ENCODE data around the gene RALGAPA2.

DNA sequence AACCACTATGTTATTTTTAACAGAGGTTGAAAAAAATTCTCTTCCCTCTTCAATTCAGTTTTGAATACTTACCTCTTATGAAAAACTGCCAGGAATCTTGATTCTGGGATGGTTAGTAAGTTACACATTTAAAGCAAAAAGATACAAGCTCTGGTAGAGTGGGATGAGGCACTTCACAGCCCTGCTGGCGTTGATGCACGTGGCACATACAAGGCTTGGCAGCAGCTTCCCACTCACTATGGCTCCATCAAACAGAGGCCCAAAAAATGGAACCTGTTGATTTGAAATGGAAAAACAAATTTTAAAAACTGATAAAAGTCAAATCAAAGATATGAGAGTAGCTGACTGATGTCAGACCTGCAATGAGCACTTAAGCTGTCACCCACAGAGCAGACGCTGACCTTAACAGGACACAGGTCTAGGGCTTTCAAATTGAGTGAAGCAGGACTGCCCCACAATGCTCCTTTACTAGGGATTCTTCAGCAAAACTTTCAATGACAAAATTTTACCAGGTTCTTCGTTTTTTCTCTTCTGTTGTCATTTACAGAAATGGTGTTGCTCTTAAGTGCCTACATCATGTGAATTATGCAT, 239.7 kb downstream of the RALGAPA2 start:
- TF ChIP-seq, protein P1, sequence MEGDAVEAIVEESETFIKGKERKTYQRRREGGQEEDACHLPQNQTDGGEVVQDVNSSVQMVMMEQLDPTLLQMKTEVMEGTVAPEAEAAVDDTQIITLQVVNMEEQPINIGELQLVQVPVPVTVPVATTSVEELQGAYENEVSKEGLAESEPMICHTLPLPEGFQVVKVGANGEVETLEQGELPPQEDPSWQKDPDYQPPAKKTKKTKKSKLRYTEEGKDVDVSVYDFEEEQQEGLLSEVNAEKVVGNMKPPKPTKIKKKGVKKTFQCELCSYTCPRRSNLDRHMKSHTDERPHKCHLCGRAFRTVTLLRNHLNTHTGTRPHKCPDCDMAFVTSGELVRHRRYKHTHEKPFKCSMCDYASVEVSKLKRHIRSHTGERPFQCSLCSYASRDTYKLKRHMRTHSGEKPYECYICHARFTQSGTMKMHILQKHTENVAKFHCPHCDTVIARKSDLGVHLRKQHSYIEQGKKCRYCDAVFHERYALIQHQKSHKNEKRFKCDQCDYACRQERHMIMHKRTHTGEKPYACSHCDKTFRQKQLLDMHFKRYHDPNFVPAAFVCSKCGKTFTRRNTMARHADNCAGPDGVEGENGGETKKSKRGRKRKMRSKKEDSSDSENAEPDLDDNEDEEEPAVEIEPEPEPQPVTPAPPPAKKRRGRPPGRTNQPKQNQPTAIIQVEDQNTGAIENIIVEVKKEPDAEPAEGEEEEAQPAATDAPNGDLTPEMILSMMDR (IDR thresholded peaks at IDR 0.05) = no peak
- TF ChIP-seq, protein P2, sequence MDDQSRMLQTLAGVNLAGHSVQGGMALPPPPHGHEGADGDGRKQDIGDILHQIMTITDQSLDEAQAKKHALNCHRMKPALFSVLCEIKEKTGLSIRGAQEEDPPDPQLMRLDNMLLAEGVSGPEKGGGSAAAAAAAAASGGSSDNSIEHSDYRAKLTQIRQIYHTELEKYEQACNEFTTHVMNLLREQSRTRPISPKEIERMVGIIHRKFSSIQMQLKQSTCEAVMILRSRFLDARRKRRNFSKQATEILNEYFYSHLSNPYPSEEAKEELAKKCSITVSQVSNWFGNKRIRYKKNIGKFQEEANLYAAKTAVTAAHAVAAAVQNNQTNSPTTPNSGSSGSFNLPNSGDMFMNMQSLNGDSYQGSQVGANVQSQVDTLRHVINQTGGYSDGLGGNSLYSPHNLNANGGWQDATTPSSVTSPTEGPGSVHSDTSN (IDR thresholded peaks at IDR 0.05) = no peak
